H1 (cell line): ENCODE data around the gene TCAIM. TPM values are rescaled to one million over a fixed set of nuclear protein-coding genes. Genes with fewer than 3 reads are reported as not detected.

Experiments
- ASH2L ChIP-seq: fragments of 200-600, 300-600 bp; sonication (generic); IDR thresholded peaks from one replicate; pipeline ENCODE4 v1.7.1; 2017; ENCODE audit warnings: low read length
- CHD1 ChIP-seq: IDR thresholded peaks from 2 replicates; pipeline ENCODE4 v1.6.1; 2012; ENCODE audit warnings: low read depth, low read length, improper control_type of control experiment
- CTCF ChIP-seq, 3 experiments: IDR thresholded peaks; 1 replicate in 2 of 3; 2 replicates in 1 of 3; pipeline versions ENCODE4 v1.5.1 to v1.6.1; 2011; ENCODE audit warnings: low read length in 3 of 3, mild to moderate bottlenecking in 3 of 3, inconsistent platforms in 2 of 3, low read depth in 1 of 3, moderate library complexity in 1 of 3; ENCODE audit not compliant: insufficient read depth in 1 of 3; ENCODE audit errors: control extremely low read depth in 1 of 3
- EP300 ChIP-seq, 2 experiments: IDR thresholded peaks; 1 replicate in 1 of 2; 2 replicates in 1 of 2; pipeline ENCODE4 v1.6.1; 2011 to 2012; ENCODE audit warnings: low read depth in 2 of 2, low read length in 2 of 2, mild to moderate bottlenecking in 2 of 2, borderline replicate concordance in 1 of 2, inconsistent platforms in 1 of 2, moderate library complexity in 1 of 2
- RXRA ChIP-seq: IDR thresholded peaks from 2 replicates; pipeline ENCODE4 v1.6.1; 2011; ENCODE audit warnings: low read depth, mild to moderate bottlenecking, low read length, moderate library complexity; ENCODE audit not compliant: insufficient read depth
- SIRT6 ChIP-seq: IDR thresholded peaks from one replicate; pipeline ENCODE4 v1.7.1; 2012; ENCODE audit warnings: low read length, inconsistent platforms
- TAF1 ChIP-seq: IDR thresholded peaks from 2 replicates; pipeline ENCODE4 v1.6.1; 2011; ENCODE audit warnings: mild to moderate bottlenecking, low read depth, low read length
- TAF7 ChIP-seq: optimal IDR thresholded peaks from 2 replicates; pipeline ENCODE3; 2011; ENCODE audit warnings: low read depth, mild to moderate bottlenecking, inconsistent platforms, low read length, moderate library complexity, borderline replicate concordance
- polyA plus RNA-seq, 7 experiments: library from polyadenylated mRNA; depleted of rRNA in 3 of 7; stranded (reverse) in 5 of 7; unstranded in 2 of 7; fragments of >200 nt in 5 of 7; fragments of 200-250 nt in 2 of 7; gene quantifications; 1 replicate in 5 of 7; 2 replicates in 1 of 7; 4 replicates in 1 of 7; pipeline versions ENCODE4 v1.2.1 to v1.2.3, GENCODE V29; 2011 to 2013; ENCODE audit warnings: missing spikeins in 2 of 7, mixed read lengths in 2 of 7
- total RNA-seq: library from RNA; stranded (reverse); fragmentation: NEBNext Ultra II Directional; extraction: Animal tissue kit (Norgen Biotek cat#: 25700); gene quantifications from 2 replicates; pipeline ENCODE4 v1.2.1, GENCODE V29; 2021
- TF ChIP-seq, protein P1 (sequence below): fragments of 300-600 bp; sonication (generic); IDR thresholded peaks from 2 replicates; pipeline ENCODE4 v1.7.1; 2012; ENCODE audit warnings: low read length, moderate library complexity, mild to moderate bottlenecking, inconsistent platforms; ENCODE audit not compliant: insufficient replicate concordance

TCAIM gene
- total and polyA plus RNA-seq, 2 of the 8 experiments (the other 6 are each of a cell fraction or from before 2014, with no cell fraction given): 6.9 to 22.1 TPM

- TF ChIP-seq, protein P1, sequence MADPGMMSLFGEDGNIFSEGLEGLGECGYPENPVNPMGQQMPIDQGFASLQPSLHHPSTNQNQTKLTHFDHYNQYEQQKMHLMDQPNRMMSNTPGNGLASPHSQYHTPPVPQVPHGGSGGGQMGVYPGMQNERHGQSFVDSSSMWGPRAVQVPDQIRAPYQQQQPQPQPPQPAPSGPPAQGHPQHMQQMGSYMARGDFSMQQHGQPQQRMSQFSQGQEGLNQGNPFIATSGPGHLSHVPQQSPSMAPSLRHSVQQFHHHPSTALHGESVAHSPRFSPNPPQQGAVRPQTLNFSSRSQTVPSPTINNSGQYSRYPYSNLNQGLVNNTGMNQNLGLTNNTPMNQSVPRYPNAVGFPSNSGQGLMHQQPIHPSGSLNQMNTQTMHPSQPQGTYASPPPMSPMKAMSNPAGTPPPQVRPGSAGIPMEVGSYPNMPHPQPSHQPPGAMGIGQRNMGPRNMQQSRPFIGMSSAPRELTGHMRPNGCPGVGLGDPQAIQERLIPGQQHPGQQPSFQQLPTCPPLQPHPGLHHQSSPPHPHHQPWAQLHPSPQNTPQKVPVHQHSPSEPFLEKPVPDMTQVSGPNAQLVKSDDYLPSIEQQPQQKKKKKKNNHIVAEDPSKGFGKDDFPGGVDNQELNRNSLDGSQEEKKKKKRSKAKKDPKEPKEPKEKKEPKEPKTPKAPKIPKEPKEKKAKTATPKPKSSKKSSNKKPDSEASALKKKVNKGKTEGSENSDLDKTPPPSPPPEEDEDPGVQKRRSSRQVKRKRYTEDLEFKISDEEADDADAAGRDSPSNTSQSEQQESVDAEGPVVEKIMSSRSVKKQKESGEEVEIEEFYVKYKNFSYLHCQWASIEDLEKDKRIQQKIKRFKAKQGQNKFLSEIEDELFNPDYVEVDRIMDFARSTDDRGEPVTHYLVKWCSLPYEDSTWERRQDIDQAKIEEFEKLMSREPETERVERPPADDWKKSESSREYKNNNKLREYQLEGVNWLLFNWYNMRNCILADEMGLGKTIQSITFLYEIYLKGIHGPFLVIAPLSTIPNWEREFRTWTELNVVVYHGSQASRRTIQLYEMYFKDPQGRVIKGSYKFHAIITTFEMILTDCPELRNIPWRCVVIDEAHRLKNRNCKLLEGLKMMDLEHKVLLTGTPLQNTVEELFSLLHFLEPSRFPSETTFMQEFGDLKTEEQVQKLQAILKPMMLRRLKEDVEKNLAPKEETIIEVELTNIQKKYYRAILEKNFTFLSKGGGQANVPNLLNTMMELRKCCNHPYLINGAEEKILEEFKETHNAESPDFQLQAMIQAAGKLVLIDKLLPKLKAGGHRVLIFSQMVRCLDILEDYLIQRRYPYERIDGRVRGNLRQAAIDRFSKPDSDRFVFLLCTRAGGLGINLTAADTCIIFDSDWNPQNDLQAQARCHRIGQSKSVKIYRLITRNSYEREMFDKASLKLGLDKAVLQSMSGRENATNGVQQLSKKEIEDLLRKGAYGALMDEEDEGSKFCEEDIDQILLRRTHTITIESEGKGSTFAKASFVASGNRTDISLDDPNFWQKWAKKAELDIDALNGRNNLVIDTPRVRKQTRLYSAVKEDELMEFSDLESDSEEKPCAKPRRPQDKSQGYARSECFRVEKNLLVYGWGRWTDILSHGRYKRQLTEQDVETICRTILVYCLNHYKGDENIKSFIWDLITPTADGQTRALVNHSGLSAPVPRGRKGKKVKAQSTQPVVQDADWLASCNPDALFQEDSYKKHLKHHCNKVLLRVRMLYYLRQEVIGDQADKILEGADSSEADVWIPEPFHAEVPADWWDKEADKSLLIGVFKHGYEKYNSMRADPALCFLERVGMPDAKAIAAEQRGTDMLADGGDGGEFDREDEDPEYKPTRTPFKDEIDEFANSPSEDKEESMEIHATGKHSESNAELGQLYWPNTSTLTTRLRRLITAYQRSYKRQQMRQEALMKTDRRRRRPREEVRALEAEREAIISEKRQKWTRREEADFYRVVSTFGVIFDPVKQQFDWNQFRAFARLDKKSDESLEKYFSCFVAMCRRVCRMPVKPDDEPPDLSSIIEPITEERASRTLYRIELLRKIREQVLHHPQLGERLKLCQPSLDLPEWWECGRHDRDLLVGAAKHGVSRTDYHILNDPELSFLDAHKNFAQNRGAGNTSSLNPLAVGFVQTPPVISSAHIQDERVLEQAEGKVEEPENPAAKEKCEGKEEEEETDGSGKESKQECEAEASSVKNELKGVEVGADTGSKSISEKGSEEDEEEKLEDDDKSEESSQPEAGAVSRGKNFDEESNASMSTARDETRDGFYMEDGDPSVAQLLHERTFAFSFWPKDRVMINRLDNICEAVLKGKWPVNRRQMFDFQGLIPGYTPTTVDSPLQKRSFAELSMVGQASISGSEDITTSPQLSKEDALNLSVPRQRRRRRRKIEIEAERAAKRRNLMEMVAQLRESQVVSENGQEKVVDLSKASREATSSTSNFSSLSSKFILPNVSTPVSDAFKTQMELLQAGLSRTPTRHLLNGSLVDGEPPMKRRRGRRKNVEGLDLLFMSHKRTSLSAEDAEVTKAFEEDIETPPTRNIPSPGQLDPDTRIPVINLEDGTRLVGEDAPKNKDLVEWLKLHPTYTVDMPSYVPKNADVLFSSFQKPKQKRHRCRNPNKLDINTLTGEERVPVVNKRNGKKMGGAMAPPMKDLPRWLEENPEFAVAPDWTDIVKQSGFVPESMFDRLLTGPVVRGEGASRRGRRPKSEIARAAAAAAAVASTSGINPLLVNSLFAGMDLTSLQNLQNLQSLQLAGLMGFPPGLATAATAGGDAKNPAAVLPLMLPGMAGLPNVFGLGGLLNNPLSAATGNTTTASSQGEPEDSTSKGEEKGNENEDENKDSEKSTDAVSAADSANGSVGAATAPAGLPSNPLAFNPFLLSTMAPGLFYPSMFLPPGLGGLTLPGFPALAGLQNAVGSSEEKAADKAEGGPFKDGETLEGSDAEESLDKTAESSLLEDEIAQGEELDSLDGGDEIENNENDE: no peak
- TF ChIP-seq RXRA: no peak
- no peak for TF ChIP-seq EP300 (IDR thresholded peaks at IDR 0.05; ENCODE audit: borderline replicate concordance in 1 of 2, low read depth in 2 of 2, low read length in 2 of 2)
- TF ChIP-seq CHD1: no peak
- TF ChIP-seq CTCF (IDR thresholded peaks at IDR 0.05; ENCODE audit: control extremely low read depth in 1 of 3, insufficient read depth in 1 of 3, low read depth in 1 of 3, low read length in 3 of 3): no peak
- TF ChIP-seq ASH2L: no peak
- no peak for TF ChIP-seq SIRT6
- TF ChIP-seq TAF1: no peak
- no peak for TF ChIP-seq TAF7
Observed at GRCh38 chr3:44348993-44349392, 10.4 kb downstream of the TCAIM start (continued).
